ENCODE data around the gene KIF5C. TPM values are rescaled to one million over a fixed set of nuclear protein-coding genes. Genes with fewer than 3 reads are reported as not detected.

Gene KIF5C
- total and polyA plus RNA-seq, 2 experiments from 2014 or later, result 45.0 to 49.1 TPM

- no peak for TF ChIP-seq ZNF462 (CRISPR knock-in tag; IDR thresholded peaks at IDR 0.05)
These were observed 175.2 kb downstream of the KIF5C start (continued) for GRCh38 chr2:149050188-149050587.

GRCh38 chr2:149055751-149056150, 180.7 kb downstream of the KIF5C start:
- Histone ChIP-seq H3K36me3 (ENCODE audit: insufficient read depth) (no peaks in the 10 kb centered on the region), H4K20me1 (replicated peaks; ENCODE audit: insufficient read depth) (no peaks in the 10 kb centered on the region), H2AFZ (no peak overlapping the region), H3F3A (replicated peaks; ENCODE audit: low read depth) (no peaks in the 10 kb centered on the region), H3K4me2 (no peak overlapping the region), H3K27ac (ENCODE audit: low read depth) (no peak overlapping the region), H3K9me2 (ENCODE audit: insufficient read depth) (no peaks in the 10 kb centered on the region), H3K4me1 (ENCODE audit: insufficient read depth) (no peaks in the 10 kb centered on the region), H3K4me3 (no peak overlapping the region), H3K27me3 (ENCODE audit: insufficient read depth) (no peaks in the 10 kb centered on the region), H3K79me2 (replicated peaks; ENCODE audit: insufficient read depth) (no peaks in the 10 kb centered on the region)
- H3K4me3 Mint-ChIP-seq, result no peak overlapping the region
- TF ChIP-seq POLR2AphosphoS5 (IDR thresholded peaks at IDR 0.05; ENCODE audit: low read depth), result no peak
- TF ChIP-seq EZH2 (IDR thresholded peaks at IDR 0.05; ENCODE audit: low read depth, unreplicated experiment), result no peak
- H3K36me3 Mint-ChIP-seq (ENCODE audit: low read depth), result no peaks in the 10 kb centered on the region
- no peaks in the 10 kb centered on the region for H3K4me1 Mint-ChIP-seq
- ATAC-seq (no peak), DNase-seq (ENCODE audit: low spot score) (no peak)
- H3K9me3 Mint-ChIP-seq, result no peaks in the 10 kb centered on the region
- peaks cover 2% of the 10 kb centered on the region for H3K27me3 Mint-ChIP-seq (ENCODE audit: insufficient read depth, low read depth, poor library complexity)
- no peak overlapping the region for H3K27ac Mint-ChIP-seq

- Mint-ChIP-seq H3K27me3 (ENCODE audit: insufficient read depth, low read depth, poor library complexity) (peaks cover 2% of the 10 kb centered on the region), H3K27ac (no peak overlapping the region), H3K4me1 (no peaks in the 10 kb centered on the region), H3K36me3 (ENCODE audit: low read depth) (no peaks in the 10 kb centered on the region), H3K4me3 (no peak overlapping the region), H3K9me3 (no peaks in the 10 kb centered on the region)
- no peaks in the 10 kb centered on the region for H3K27me3 ChIP-seq (ENCODE audit: insufficient read depth)
- no peak for DNase-seq (ENCODE audit: low spot score)
- H3K36me3 ChIP-seq (ENCODE audit: insufficient read depth), result no peaks in the 10 kb centered on the region
- ATAC-seq, result no peak
- no peaks in the 10 kb centered on the region for H3F3A ChIP-seq (replicated peaks; ENCODE audit: low read depth)
- no peak overlapping the region for H3K27ac ChIP-seq (ENCODE audit: low read depth)
- no peak overlapping the region for H2AFZ ChIP-seq
- no peaks in the 10 kb centered on the region for H4K20me1 ChIP-seq (replicated peaks; ENCODE audit: insufficient read depth)
- no peaks in the 10 kb centered on the region for H3K9me2 ChIP-seq (ENCODE audit: insufficient read depth)
- no peaks in the 10 kb centered on the region for H3K79me2 ChIP-seq (replicated peaks; ENCODE audit: insufficient read depth)
- H3K4me1 ChIP-seq (ENCODE audit: insufficient read depth), result no peaks in the 10 kb centered on the region
- H3K4me2 ChIP-seq, result no peak overlapping the region
- no peak overlapping the region for H3K4me3 ChIP-seq
- TF ChIP-seq ZNF331 (CRISPR knock-in tag; IDR thresholded peaks at IDR 0.05; ENCODE audit: low read depth) (no peak), EZH2 (IDR thresholded peaks at IDR 0.05; ENCODE audit: low read depth, unreplicated experiment) (no peak), POLR2AphosphoS5 (IDR thresholded peaks at IDR 0.05; ENCODE audit: low read depth) (no peak), REST (IDR thresholded peaks at IDR 0.05; ENCODE audit: unreplicated experiment) (no peak), CREB1 (CRISPR knock-in tag; IDR thresholded peaks at IDR 0.05; ENCODE audit: low read depth) (no peak), ZNF114 (CRISPR knock-in tag; IDR thresholded peaks at IDR 0.05) (no peak), JUNB (IDR thresholded peaks at IDR 0.05; ENCODE audit: unreplicated experiment) (no peak)
These were observed 181.7 kb downstream of the KIF5C start for GRCh38 chr2:149056541-149057255.

Data from GM23338 (cell line).